Gastroesophageal sphincter (tissue), 3 donors: Measurements from ENCODE around the gene MBNL1.

Experiments used
- EP300 ChIP-seq: sonication (generic); formaldehyde crosslinking; IDR thresholded peaks from one replicate; pipeline ENCODE4 v1.6.1; 2017; ENCODE audit warnings: antibody characterized with exemption, mild to moderate bottlenecking
- TF ChIP-seq, protein P1 (sequence below), 4 experiments: fragments of 200-600 bp in 2 of 4; fragments of 450-650 bp in 2 of 4; sonication (generic) in 1 of 4; IDR thresholded peaks; one replicate each; pipeline ENCODE4 v1.5.1; 2017 to 2019; ENCODE audit warnings: antibody characterized with exemption in 4 of 4, mild to moderate bottlenecking in 2 of 4, moderate library complexity in 2 of 4

DNA sequence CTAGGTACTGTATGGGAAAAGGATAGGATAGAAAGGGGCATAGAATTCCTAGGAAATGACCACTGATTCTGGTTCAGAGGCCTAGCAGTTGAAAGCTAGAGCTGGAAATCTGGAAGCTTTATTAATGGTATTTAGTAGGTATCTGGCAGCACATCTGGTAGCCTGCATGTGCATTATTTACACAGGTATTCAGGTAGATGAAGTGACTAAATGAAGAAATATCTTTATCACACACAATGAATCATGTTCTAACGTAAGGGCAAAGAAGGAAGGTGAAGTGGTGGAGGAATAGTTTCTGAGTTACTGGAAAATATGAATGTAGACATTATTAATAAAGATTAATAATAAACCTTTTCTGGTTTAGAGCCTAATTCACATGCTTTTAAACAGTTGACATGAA is 119.9 kb downstream of the MBNL1 start:
- TF ChIP-seq, protein P1, sequence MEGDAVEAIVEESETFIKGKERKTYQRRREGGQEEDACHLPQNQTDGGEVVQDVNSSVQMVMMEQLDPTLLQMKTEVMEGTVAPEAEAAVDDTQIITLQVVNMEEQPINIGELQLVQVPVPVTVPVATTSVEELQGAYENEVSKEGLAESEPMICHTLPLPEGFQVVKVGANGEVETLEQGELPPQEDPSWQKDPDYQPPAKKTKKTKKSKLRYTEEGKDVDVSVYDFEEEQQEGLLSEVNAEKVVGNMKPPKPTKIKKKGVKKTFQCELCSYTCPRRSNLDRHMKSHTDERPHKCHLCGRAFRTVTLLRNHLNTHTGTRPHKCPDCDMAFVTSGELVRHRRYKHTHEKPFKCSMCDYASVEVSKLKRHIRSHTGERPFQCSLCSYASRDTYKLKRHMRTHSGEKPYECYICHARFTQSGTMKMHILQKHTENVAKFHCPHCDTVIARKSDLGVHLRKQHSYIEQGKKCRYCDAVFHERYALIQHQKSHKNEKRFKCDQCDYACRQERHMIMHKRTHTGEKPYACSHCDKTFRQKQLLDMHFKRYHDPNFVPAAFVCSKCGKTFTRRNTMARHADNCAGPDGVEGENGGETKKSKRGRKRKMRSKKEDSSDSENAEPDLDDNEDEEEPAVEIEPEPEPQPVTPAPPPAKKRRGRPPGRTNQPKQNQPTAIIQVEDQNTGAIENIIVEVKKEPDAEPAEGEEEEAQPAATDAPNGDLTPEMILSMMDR (IDR thresholded peaks at IDR 0.05) = no peak
- TF ChIP-seq EP300 = no peak
